Prostate gland (tissue), 2 donors: Measurements from ENCODE around the gene SMARCA2. TPM values are rescaled to one million over a fixed set of nuclear protein-coding genes. Genes with fewer than 3 reads are reported as not detected.

Experiments
- DNase-seq: peaks from one replicate; pipeline ENCODE4 v3.0.0-alpha.2; 2019; ENCODE audit warnings: low spot score
- H3K27ac ChIP-seq, 2 donors: fragments of 200-600 bp; sonication (generic); 2 replicates each; pipeline ENCODE4 v1.5.1; 2017 to 2019
- H3K27me3 ChIP-seq: fragments of 200-600 bp; sonication (generic); replicated peaks from 2 replicates; pipeline ENCODE4 v1.5.1; 2019; ENCODE audit not compliant: insufficient read depth
- H3K36me3 ChIP-seq, 2 donors: fragments of 200-600 bp; sonication (generic); 1 replicate in 1 of 2; 2 replicates in 1 of 2; pipeline versions ENCODE4 v1.5.1 to v1.8.1; 2017 to 2019
- H3K4me1 ChIP-seq: fragments of 200-600 bp; sonication (generic); replicated peaks from 2 replicates; pipeline ENCODE4 v1.5.1; 2019
- H3K4me3 ChIP-seq, 2 donors: fragments of 200-600 bp; sonication (generic); 2 replicates each; pipeline ENCODE4 v1.5.1; 2017 to 2019
- H3K9me3 ChIP-seq: fragments of 200-600 bp; sonication (generic); 2 replicates; pipeline ENCODE4 v1.5.1; 2017
- POLR2A ChIP-seq: fragments of 450-650 bp; IDR thresholded peaks from one replicate; pipeline ENCODE4 v1.6.1; 2016; ENCODE audit warnings: antibody characterized with exemption, mild to moderate bottlenecking
- POLR2AphosphoS5 ChIP-seq: sonication (generic); formaldehyde crosslinking; IDR thresholded peaks from one replicate; pipeline ENCODE4 v1.6.1; 2017; ENCODE audit warnings: antibody characterized with exemption
- WGBS: methylation state at CpG from one replicate; pipeline ENCODE4 v1.1.5; 2018; 5-methylcytosine and 5-hydroxymethylcytosine counted together
- intact Hi-C: fragments of 100-400 bp; cut with DNase I; formaldehyde crosslinking; loops from one replicate; pipeline ENCODE4 v1.14.2; 2022
- total RNA-seq, 2 donors: library from RNA; depleted of rRNA; stranded (reverse); fragments of >200 nt; gene quantifications; one replicate each; pipeline ENCODE4 v1.1.0, GENCODE V29; 2016
- TF ChIP-seq, protein P1 (sequence below), 4 experiments: fragments of 200-600 bp in 2 of 4; fragments of 450-650 bp in 2 of 4; sonication (generic) in 2 of 4; IDR thresholded peaks; 1 replicate in 3 of 4; 2 replicates in 1 of 4; pipeline ENCODE4 v1.5.1; 2016 to 2019; ENCODE audit warnings: antibody characterized with exemption in 4 of 4, mild to moderate bottlenecking in 2 of 4, moderate library complexity in 2 of 4

The SMARCA2 gene
- total RNA-seq, 2 donors from 2014 or later, result 125 to 175 TPM

DNA sequence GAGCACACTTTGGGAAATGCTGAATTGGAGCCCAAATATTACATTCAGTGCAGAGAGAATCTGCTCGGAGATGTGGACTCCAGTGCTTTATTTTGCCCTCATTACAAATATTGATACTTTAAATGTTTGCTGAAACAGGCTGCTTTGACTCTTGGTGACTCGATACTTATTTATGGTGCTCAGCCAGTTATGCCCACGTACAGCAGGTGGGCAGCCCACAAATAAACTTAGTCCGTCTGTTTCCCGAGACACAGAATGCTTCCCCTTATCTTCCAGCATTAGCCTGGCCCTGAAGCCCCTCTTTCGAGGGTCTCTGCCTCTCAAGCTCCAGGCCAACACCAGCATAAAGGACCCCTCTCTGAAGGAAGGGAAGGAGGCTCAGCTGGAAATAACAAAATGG is 158.7 kb downstream of the SMARCA2 start:
- Histone ChIP-seq H3K9me3 (no peaks in the 10 kb centered on the region), H3K4me3 (no peak overlapping the region), H3K4me1 (no peaks in the 10 kb centered on the region), H3K36me3 (no peaks in the 10 kb centered on the region), H3K27me3 (no peaks in the 10 kb centered on the region), H3K27ac (no peak overlapping the region)
- TF ChIP-seq, protein P1, sequence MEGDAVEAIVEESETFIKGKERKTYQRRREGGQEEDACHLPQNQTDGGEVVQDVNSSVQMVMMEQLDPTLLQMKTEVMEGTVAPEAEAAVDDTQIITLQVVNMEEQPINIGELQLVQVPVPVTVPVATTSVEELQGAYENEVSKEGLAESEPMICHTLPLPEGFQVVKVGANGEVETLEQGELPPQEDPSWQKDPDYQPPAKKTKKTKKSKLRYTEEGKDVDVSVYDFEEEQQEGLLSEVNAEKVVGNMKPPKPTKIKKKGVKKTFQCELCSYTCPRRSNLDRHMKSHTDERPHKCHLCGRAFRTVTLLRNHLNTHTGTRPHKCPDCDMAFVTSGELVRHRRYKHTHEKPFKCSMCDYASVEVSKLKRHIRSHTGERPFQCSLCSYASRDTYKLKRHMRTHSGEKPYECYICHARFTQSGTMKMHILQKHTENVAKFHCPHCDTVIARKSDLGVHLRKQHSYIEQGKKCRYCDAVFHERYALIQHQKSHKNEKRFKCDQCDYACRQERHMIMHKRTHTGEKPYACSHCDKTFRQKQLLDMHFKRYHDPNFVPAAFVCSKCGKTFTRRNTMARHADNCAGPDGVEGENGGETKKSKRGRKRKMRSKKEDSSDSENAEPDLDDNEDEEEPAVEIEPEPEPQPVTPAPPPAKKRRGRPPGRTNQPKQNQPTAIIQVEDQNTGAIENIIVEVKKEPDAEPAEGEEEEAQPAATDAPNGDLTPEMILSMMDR (IDR thresholded peaks at IDR 0.05), result no peak
- TF ChIP-seq POLR2AphosphoS5, result no peak
- no peak for TF ChIP-seq POLR2A
- no peak for DNase-seq
- intact Hi-C loops, result no loop called here
- WGBS, result 75% methylated on average over 6 of the region's 6 CpGs

DNA sequence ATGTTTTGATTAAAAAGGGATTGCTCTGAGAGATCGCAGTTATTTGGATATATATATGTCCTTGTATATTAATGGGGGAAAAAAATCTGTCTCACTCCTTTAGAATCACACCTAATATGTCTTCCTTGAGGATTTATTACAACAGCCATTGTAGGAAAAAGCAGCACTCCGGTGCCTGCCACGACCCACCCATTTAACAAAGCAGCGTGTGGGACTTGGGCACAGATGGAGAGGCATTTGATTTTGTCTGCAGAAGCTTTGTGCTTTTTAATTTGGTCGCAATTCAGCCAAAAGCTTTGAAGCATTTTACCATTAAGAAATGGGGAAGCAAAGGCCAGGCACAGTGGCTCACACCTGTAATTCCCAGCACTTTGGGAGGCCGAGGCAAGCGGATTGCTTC is 159.2 kb downstream of the SMARCA2 start:
- 84% methylated on average over 7 of the region's 7 CpGs for WGBS
- Histone ChIP-seq H3K36me3 (no peaks in the 10 kb centered on the region), H3K4me3 (no peak overlapping the region), H3K27ac (no peak overlapping the region), H3K27me3 (no peaks in the 10 kb centered on the region), H3K9me3 (no peaks in the 10 kb centered on the region), H3K4me1 (no peaks in the 10 kb centered on the region)
- intact Hi-C loops, result no loop called here
- no peak for DNase-seq
- TF ChIP-seq, protein P1 (IDR thresholded peaks at IDR 0.05), result no peak
- TF ChIP-seq POLR2AphosphoS5, result no peak
- TF ChIP-seq POLR2A, result no peak

DNA sequence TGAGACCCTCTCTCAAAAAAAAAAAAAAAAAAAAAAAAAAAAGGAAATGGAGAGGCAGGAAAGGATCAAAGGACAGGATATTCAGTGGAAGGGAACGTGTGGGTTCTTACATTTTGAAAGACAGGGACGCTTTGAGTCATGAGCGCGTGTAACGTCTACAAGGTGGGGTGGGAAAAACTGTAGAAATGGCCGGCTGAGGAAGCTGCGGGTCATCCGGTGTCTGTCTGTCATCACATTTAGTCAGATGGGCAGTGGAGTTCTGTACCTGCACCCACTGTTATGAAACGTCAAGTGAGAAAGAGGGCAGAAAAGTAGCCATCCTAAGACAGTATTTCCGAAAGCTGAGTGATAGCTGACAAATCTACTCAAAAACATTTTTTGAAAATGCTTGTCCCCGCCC is 159.8 kb downstream of the SMARCA2 start:
- H3K27ac ChIP-seq, result no peak overlapping the region
- no peaks in the 10 kb centered on the region for H3K27me3 ChIP-seq
- no peak for DNase-seq
- no peaks in the 10 kb centered on the region for H3K36me3 ChIP-seq
- H3K4me1 ChIP-seq, result no peaks in the 10 kb centered on the region
- 85% methylated on average over 11 of the region's 11 CpGs for WGBS
- intact Hi-C loops, result no loop called here
- no peak overlapping the region for H3K4me3 ChIP-seq
- no peaks in the 10 kb centered on the region for H3K9me3 ChIP-seq
- TF ChIP-seq POLR2A (no peak), POLR2AphosphoS5 (no peak)
- TF ChIP-seq, protein P1 (IDR thresholded peaks at IDR 0.05), result no peak

DNA sequence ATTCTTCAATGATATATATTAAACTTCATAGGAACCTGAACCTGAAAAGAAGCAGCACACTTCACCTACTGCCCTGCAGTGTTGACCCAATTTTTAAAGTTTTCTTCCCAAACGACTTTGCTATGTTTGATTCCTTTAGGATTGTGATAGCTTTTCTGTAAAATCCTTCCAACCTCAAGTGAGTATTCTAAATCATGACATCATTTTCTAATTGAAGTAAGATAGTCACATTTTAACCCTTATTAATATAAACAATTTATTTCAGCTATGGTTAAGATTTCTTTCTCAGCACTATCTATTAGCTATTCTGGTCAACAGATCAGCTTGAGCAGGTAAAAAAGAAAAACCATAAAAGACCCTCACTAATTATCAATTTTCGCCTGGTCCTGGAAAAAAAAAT is 162.0 kb downstream of the SMARCA2 start:
- no peaks in the 10 kb centered on the region for H3K36me3 ChIP-seq
- DNase-seq, result no peak
- H3K9me3 ChIP-seq, result no peaks in the 10 kb centered on the region
- no peaks in the 10 kb centered on the region for H3K4me1 ChIP-seq
- H3K4me3 ChIP-seq, result no peak overlapping the region
- no peak overlapping the region for H3K27ac ChIP-seq
- 67% methylated on average over 2 of the region's 2 CpGs for WGBS
- intact Hi-C loops, result no loop called here
- H3K27me3 ChIP-seq, result no peaks in the 10 kb centered on the region
- TF ChIP-seq, protein P1 (IDR thresholded peaks at IDR 0.05), result no peak
- TF ChIP-seq POLR2AphosphoS5 (no peak), POLR2A (no peak)

DNA sequence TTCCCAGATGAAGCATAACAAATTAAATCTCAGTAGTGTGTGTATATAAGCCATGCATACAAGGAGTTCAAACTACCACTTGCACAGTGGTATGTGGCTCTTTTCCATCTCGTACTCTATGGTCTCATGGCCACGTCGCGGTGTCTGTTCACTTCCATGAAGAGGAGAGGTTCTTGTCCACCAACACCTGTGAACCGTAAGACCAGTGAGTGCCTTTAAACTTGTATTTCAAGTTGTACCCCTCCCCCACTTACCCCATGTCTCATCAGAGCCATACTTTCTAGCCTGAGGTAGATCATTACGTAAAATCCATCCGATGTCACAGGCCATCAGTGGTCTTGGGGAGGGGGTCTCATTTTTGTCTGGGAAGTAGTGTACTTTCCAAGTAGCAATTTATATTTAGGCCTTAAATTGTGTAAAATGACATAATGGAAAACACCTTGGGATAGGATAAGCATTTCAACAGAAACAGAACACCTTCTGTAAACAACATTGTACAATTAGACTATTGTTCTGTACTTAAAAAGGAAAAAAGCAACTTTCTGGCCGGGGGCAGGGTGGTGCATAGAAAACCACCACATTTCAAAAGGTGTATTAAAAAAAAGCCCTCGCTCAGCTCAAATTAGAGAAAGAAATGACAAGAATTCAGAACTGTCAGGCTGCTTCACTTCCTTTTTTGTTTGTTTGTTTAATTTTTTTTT is 163.0 kb downstream of the SMARCA2 start:
- no peak for DNase-seq
- Histone ChIP-seq H3K36me3 (no peaks in the 10 kb centered on the region), H3K9me3 (no peaks in the 10 kb centered on the region), H3K27ac (no peak overlapping the region), H3K4me3 (no peak overlapping the region), H3K4me1 (no peaks in the 10 kb centered on the region), H3K27me3 (no peaks in the 10 kb centered on the region)
- TF ChIP-seq, protein P1 (IDR thresholded peaks at IDR 0.05), result no peak
- no peak for TF ChIP-seq POLR2AphosphoS5
- no peak for TF ChIP-seq POLR2A
- intact Hi-C loops, result no loop called here
- 72% methylated on average over 9 of the region's 9 CpGs for WGBS
